DOHH2 (cell line): ENCODE results near the gene ESF1.

Source experiments
- CTCF ChIP-seq: fragments of 200-600 bp; sonication (generic); IDR thresholded peaks from one replicate; pipeline ENCODE4 v1.5.1; 2014; ENCODE audit warnings: antibody characterized with exemption, mild to moderate bottlenecking, low read depth, low read length; ENCODE audit not compliant: poor library complexity, severe bottlenecking
- EZH2phosphoT487 ChIP-seq: fragments of 200-600 bp; sonication (generic); IDR thresholded peaks from 2 replicates; pipeline ENCODE4 v1.6.1; 2017; ENCODE audit warnings: borderline replicate concordance, mild to moderate bottlenecking, antibody characterized with exemption, low read length, moderate library complexity, mixed read lengths

DNA sequence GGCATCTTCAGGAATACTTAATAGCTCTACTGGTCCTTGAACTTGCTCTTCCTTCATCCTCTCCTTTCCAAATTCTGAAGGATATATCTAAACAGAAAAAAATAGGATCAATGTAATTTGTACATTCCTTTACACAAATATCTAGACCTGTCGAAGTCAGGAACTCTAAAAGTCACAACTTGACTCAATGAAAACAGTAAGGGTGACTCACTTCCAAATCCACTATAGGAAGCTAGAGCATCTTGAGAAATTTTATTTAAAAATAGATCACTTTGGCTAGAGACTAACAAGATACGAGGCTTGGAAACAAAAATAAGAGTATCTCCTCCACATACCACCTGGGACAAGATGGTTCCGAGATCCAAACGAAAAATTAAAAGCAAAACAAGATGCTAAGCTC, 12.2 kb downstream of the ESF1 start:
- TF ChIP-seq CTCF (no peak), EZH2phosphoT487 (no peak)
